Lower leg skin (tissue), 3 donors: ENCODE data around the gene RAB12.

Experiments used
- POLR2A ChIP-seq, 2 donors: fragments of 450-650 bp; IDR thresholded peaks; one replicate each; pipeline ENCODE4 v1.6.1; 2016 to 2017; ENCODE audit warnings: antibody characterized with exemption in 2 of 2, mild to moderate bottlenecking in 1 of 2, moderate library complexity in 1 of 2
- TF ChIP-seq, protein P1 (sequence below), 3 donors: fragments of 450-650 bp; IDR thresholded peaks; one replicate each; pipeline ENCODE4 v1.5.1; 2016; ENCODE audit warnings: antibody characterized with exemption in 3 of 3, mild to moderate bottlenecking in 3 of 3, moderate library complexity in 2 of 3

DNA sequence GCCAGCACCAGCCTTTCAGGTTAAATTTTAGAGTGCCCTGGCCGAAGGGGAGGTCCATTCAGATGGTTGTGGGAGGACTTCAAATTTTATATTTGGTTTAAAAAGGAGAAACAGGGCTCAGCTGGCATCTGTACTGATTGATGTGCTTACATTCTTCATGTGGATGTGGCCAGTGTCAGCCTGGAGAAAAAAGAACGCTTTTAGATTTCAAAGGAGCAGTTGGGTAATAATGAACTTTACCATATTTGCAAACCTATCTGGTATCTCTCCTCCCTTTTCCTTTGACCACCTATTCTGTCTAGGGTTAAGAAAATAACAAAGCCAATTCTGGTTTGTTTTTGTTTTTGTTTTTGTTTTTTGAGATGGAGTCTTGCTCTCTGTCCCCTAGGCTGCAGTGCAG is 21.3 kb downstream of the RAB12 start:
- TF ChIP-seq, protein P1, sequence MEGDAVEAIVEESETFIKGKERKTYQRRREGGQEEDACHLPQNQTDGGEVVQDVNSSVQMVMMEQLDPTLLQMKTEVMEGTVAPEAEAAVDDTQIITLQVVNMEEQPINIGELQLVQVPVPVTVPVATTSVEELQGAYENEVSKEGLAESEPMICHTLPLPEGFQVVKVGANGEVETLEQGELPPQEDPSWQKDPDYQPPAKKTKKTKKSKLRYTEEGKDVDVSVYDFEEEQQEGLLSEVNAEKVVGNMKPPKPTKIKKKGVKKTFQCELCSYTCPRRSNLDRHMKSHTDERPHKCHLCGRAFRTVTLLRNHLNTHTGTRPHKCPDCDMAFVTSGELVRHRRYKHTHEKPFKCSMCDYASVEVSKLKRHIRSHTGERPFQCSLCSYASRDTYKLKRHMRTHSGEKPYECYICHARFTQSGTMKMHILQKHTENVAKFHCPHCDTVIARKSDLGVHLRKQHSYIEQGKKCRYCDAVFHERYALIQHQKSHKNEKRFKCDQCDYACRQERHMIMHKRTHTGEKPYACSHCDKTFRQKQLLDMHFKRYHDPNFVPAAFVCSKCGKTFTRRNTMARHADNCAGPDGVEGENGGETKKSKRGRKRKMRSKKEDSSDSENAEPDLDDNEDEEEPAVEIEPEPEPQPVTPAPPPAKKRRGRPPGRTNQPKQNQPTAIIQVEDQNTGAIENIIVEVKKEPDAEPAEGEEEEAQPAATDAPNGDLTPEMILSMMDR (IDR thresholded peaks at IDR 0.05): no peak
- no peak for TF ChIP-seq POLR2A (IDR thresholded peaks at IDR 0.05)
